ENCODE measurements around the gene ERC2. TPM values are rescaled to one million over a fixed set of nuclear protein-coding genes. Genes with fewer than 3 reads are reported as not detected.

The ERC2 gene
- total and polyA plus RNA-seq, 2 donors (not counting 3 experiments of a cell fraction or from before 2014, with no cell fraction given) = 5.6 to 15.5 TPM

DNA sequence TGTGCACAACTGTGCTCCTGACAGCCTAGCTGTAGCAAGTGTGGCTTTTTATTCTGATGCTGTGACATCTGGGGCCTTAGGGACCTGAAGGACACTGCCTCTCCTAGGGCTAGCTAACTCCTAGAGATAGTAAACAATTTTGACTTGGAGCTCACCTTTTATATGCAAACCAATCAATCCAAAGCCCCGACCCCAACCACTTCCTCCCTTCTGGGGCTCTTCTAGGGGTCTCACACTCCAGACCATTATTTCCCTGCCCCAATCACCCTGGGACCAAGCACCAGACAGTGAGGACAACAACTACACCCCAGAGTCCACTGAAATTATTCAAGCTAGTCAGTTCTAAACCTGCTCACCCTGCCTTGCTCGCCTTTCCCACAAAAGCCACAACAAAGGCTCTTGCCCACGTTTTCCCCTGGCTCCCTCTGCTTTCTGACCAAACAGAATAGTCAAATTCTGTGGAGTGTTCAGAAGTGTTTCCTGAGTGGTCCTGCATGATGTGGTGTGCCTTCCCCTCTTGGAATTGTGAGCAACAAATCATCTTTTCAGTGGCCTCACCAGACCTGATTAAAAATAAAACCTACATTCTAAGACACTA lies 897.0 kb downstream of the ERC2 start:
- Histone ChIP-seq H3K4me2 (ENCODE audit: insufficient read depth, low read length) (no peak overlapping the region), H4K20me1 (replicated peaks; ENCODE audit: control insufficient read depth, extremely low read depth, insufficient read depth, low read length) (no peaks in the 10 kb centered on the region), H2AFZ (ENCODE audit: low read depth, low read length) (no peak overlapping the region), H3K9me3 (replicated peaks; ENCODE audit: control insufficient read depth, insufficient read depth, low read length) (no peaks in the 10 kb centered on the region), H3K9ac (replicated peaks; ENCODE audit: extremely low read depth, insufficient read depth, low read length) (no peak overlapping the region), H3K36me3 (ENCODE audit: control insufficient read depth in 2 of 2, extremely low read depth in 1 of 2, insufficient read depth in 2 of 2, low read length in 2 of 2) (no peaks in the 10 kb centered on the region), H3K4me3 (replicated peaks in 1 of 3; ENCODE audit: insufficient read depth in 1 of 3, low read depth in 1 of 3, low read length in 3 of 3) (no peak overlapping the region), H3K4me1 (ENCODE audit: control insufficient read depth, extremely low read depth, insufficient read depth, low read length) (no peaks in the 10 kb centered on the region), H3K27ac (ENCODE audit: insufficient read depth, low read depth, low read length) (no peak overlapping the region), H3K27me3 (ENCODE audit: control insufficient read depth in 2 of 2, insufficient read depth in 2 of 2, low read length in 2 of 2) (no peaks in the 10 kb centered on the region), H3K9me1 (replicated peaks; ENCODE audit: control insufficient read depth, extremely low read depth, insufficient read depth, low read length) (no peaks in the 10 kb centered on the region), H3K79me2 (ENCODE audit: control insufficient read depth, insufficient read depth, low read length) (no peaks in the 10 kb centered on the region)
- TF ChIP-seq EZH2 (IDR thresholded peaks at IDR 0.05; ENCODE audit: borderline replicate concordance, low read depth, low read length, severe bottlenecking) = no peak
- TF ChIP-seq, protein P1, sequence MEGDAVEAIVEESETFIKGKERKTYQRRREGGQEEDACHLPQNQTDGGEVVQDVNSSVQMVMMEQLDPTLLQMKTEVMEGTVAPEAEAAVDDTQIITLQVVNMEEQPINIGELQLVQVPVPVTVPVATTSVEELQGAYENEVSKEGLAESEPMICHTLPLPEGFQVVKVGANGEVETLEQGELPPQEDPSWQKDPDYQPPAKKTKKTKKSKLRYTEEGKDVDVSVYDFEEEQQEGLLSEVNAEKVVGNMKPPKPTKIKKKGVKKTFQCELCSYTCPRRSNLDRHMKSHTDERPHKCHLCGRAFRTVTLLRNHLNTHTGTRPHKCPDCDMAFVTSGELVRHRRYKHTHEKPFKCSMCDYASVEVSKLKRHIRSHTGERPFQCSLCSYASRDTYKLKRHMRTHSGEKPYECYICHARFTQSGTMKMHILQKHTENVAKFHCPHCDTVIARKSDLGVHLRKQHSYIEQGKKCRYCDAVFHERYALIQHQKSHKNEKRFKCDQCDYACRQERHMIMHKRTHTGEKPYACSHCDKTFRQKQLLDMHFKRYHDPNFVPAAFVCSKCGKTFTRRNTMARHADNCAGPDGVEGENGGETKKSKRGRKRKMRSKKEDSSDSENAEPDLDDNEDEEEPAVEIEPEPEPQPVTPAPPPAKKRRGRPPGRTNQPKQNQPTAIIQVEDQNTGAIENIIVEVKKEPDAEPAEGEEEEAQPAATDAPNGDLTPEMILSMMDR (IDR thresholded peaks at IDR 0.05; ENCODE audit: extremely low read depth in 1 of 2, insufficient read depth in 1 of 2, low read depth in 1 of 2, low read length in 2 of 2) = no peak
- DNase-seq (ENCODE audit: low read depth, low spot score) (no peak), FAIRE-seq (no peak)
- dilution Hi-C loops (cut with MboI; ENCODE audit: extremely low pct_ligation_motif_present, low sequenced_read_pairs) (no loop called here), intact Hi-C loops (cut with micrococcal nuclease) (no loop called here)
- CTCF ChIA-PET = interaction anchor here (1.2 to 1.4 kb wide), 2 partner anchors 176 to 680 kb away, joined by 3 to 4 read pairs; no protein-coding TSS in a partner anchor
- no TSS peak for BruUV-seq (replicated peaks)
- POLR2A ChIA-PET = no interaction called here

DNA sequence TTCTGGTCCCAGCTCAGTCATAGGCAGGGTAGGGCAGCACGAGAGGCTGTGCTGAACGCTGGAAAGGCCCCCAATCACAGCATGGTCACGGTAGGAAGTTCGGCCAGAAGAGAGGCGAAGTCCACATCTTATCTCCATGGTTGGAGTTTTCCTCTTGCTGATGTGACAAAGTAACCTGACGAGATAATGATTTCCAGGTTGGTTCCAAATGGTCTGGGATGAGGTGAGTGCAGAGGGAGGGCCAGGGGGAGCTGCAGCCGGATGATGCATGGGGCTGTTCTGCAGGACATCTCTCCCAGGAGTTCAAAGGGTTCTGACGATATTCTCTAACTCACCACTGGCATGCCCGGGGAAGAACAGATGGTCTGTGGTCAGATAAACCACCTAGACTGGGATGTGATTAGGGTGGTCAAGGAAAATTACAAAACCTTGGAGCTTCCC lies 898.0 kb downstream of the ERC2 start:
- Histone ChIP-seq H3K9ac (replicated peaks; ENCODE audit: extremely low read depth, insufficient read depth, low read length) (no peak overlapping the region), H3K9me1 (replicated peaks; ENCODE audit: control insufficient read depth, extremely low read depth, insufficient read depth, low read length) (no peaks in the 10 kb centered on the region), H3K4me1 (ENCODE audit: control insufficient read depth, extremely low read depth, insufficient read depth, low read length) (no peaks in the 10 kb centered on the region), H3K4me2 (ENCODE audit: insufficient read depth, low read length) (no peak overlapping the region), H3K79me2 (ENCODE audit: control insufficient read depth, insufficient read depth, low read length) (no peaks in the 10 kb centered on the region), H3K4me3 (replicated peaks in 1 of 3; ENCODE audit: insufficient read depth in 1 of 3, low read depth in 1 of 3, low read length in 3 of 3) (no peak overlapping the region), H2AFZ (ENCODE audit: low read depth, low read length) (no peak overlapping the region), H3K9me3 (replicated peaks; ENCODE audit: control insufficient read depth, insufficient read depth, low read length) (no peaks in the 10 kb centered on the region), H4K20me1 (replicated peaks; ENCODE audit: control insufficient read depth, extremely low read depth, insufficient read depth, low read length) (no peaks in the 10 kb centered on the region), H3K27me3 (ENCODE audit: control insufficient read depth in 2 of 2, insufficient read depth in 2 of 2, low read length in 2 of 2) (no peaks in the 10 kb centered on the region), H3K36me3 (ENCODE audit: control insufficient read depth in 2 of 2, extremely low read depth in 1 of 2, insufficient read depth in 2 of 2, low read length in 2 of 2) (no peaks in the 10 kb centered on the region), H3K27ac (ENCODE audit: insufficient read depth, low read depth, low read length) (no peak overlapping the region)
- CTCF ChIA-PET = no interaction called here
- intact Hi-C loops (cut with micrococcal nuclease) (no loop called here), dilution Hi-C loops (cut with MboI; ENCODE audit: extremely low pct_ligation_motif_present, low sequenced_read_pairs) (no loop called here)
- FAIRE-seq (no peak), DNase-seq (ENCODE audit: low read depth, low spot score) (no peak)
- POLR2A ChIA-PET = no interaction called here
- TF ChIP-seq FOS (IDR thresholded peaks at IDR 0.05; ENCODE audit: borderline replicate concordance, insufficient read depth, low read length) = no peak
- no peak for TF ChIP-seq JUN (IDR thresholded peaks at IDR 0.05; ENCODE audit: borderline replicate concordance, insufficient read depth, insufficient read length, low read depth)
- no peak for TF ChIP-seq MYC (IDR thresholded peaks at IDR 0.05; ENCODE audit: low read depth, low read length)
- TF ChIP-seq EZH2 (IDR thresholded peaks at IDR 0.05; ENCODE audit: borderline replicate concordance, low read depth, low read length, severe bottlenecking) = no peak
- no peak for TF ChIP-seq POLR2AphosphoS5 (IDR thresholded peaks at IDR 0.05; ENCODE audit: insufficient read depth, low read depth, low read length)
- TF ChIP-seq, protein P1 (IDR thresholded peaks at IDR 0.05; ENCODE audit: extremely low read depth in 1 of 2, insufficient read depth in 1 of 2, low read depth in 1 of 2, low read length in 2 of 2) = no peak
- TF ChIP-seq, protein P2, sequence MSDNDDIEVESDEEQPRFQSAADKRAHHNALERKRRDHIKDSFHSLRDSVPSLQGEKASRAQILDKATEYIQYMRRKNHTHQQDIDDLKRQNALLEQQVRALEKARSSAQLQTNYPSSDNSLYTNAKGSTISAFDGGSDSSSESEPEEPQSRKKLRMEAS (IDR thresholded peaks at IDR 0.05; ENCODE audit: insufficient read depth, insufficient read length) = no peak
- TF ChIP-seq GATA2 (IDR thresholded peaks at IDR 0.05; ENCODE audit: insufficient read depth, insufficient read length, low read depth, low read length) = no peak
- TF ChIP-seq POLR2A (IDR thresholded peaks at IDR 0.05; ENCODE audit: low read depth, low read length) = no peak
- no TSS peak for BruUV-seq (replicated peaks)
